ENCODE data around the gene COX4I1. TPM values are rescaled to one million over a fixed set of nuclear protein-coding genes. Genes with fewer than 3 reads are reported as not detected.

Gene COX4I1
- total RNA-seq, 1 experiment from 2014 or later, result 839 TPM

DNA sequence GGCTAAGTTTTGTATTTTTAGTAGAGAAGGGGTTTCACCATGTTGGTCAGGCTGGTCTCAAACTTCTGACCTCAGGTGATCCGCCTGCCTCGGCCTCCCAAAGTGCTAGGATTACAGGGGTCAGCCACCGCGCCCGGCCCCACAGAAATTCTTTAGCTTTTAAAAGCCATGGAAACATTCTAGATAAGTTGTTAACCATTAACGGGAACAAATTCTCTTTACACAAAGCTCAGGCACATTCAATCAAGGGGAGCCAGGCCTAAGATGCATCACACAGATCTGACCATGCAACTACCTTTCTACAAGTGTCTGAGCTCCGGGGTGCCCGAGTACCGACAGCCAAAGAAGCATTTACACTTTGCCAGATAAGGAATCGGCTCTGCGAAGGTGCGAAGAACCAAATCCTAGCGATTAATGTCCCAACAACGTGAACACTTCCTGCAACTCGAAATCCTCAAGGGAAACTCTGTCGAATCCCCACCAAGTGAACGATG lies 1.2 kb upstream of the COX4I1 start:
- ATAC-seq, result no peak
- POLR2A ChIA-PET, result no interaction called here
- Histone ChIP-seq H3K27me3 (ENCODE audit: insufficient read depth, low read length) (no peaks in the 10 kb centered on the region), H2AFZ (ENCODE audit: low read depth, low read length, poor library complexity, severe bottlenecking) (no peak overlapping the region), H3K9me2 (ENCODE audit: insufficient read depth) (no peaks in the 10 kb centered on the region), H3K9me3 (ENCODE audit: control insufficient read depth in 1 of 2, insufficient read depth in 1 of 2, low read depth in 1 of 2, low read length in 2 of 2) (no peaks in the 10 kb centered on the region), H3K36me3 (ENCODE audit: control insufficient read depth in 1 of 2, insufficient read depth in 2 of 2, low read length in 2 of 2) (peaks cover 36 to 60% of the 10 kb centered on the region in 2 experiments), H3K4me1 (ENCODE audit: control insufficient read depth in 1 of 2, insufficient read depth in 2 of 2, low read length in 2 of 2) (peaks cover 11 to 22% of the 10 kb centered on the region in 2 experiments; a peak in 3 of 4 replicates), H3K4me2 (ENCODE audit: low read length) (peak overlapping the region; percentile 75), H4K20me1 (ENCODE audit: insufficient read depth) (peaks cover 12% of the 10 kb centered on the region; the same call in 1 of the 2 replicates), H3K4me3 (replicated peaks in 1 of 2; ENCODE audit: low read depth in 1 of 2, low read length in 2 of 2) (peak overlapping the region; percentile 92 to 93), H3K9ac (ENCODE audit: low read length) (peak overlapping the region; percentile 89), H3K27ac (ENCODE audit: low read depth, low read length) (peak overlapping the region; percentile 90), H3K79me2 (ENCODE audit: insufficient read depth, low read length) (peaks cover 100% of the 10 kb centered on the region)
- TF ChIP-seq POLR2AphosphoS5 (IDR thresholded peaks at IDR 0.05; ENCODE audit: low read depth, low read length) (no peak), SRF (IDR thresholded peaks at IDR 0.05; ENCODE audit: low read depth) (no peak), EZH2 (IDR thresholded peaks at IDR 0.05) (no peak), YY1 (IDR thresholded peaks at IDR 0.05; ENCODE audit: extremely low read depth, insufficient replicate concordance, low read depth, low read length) (no peak), EZH2phosphoT487 (IDR thresholded peaks at IDR 0.05; ENCODE audit: borderline replicate concordance) (no peak), POLR2A (IDR thresholded peaks at IDR 0.05; ENCODE audit: borderline replicate concordance, extremely low read depth, insufficient read depth, insufficient read length) (no peak), SP1 (IDR thresholded peaks at IDR 0.05; ENCODE audit: low read depth) (no peak), CEBPB (IDR thresholded peaks at IDR 0.05; ENCODE audit: low read depth) (no peak), SIN3A (IDR thresholded peaks at IDR 0.05; ENCODE audit: low read depth) (no peak), TCF7L2 (IDR thresholded peaks at IDR 0.05; ENCODE audit: borderline replicate concordance, extremely low read depth, insufficient read depth, insufficient read length) (no peak), EGR1 (IDR thresholded peaks at IDR 0.05; ENCODE audit: low read depth) (no peak), CBX3 (IDR thresholded peaks at IDR 0.05; ENCODE audit: low read depth) (no peak), ZFX (IDR thresholded peaks at IDR 0.05) (no peak), RAD21 (IDR thresholded peaks at IDR 0.05; ENCODE audit: low read depth) (no peak), JUND (IDR thresholded peaks at IDR 0.05) (no peak), REST (IDR thresholded peaks at IDR 0.05; ENCODE audit: low read depth) (no peak), ELF1 (IDR thresholded peaks at IDR 0.05; ENCODE audit: borderline replicate concordance, low read depth) (no peak), ZNF274 (IDR thresholded peaks at IDR 0.05; ENCODE audit: low read depth, low read length) (no peak)
- TF ChIP-seq, protein P1, sequence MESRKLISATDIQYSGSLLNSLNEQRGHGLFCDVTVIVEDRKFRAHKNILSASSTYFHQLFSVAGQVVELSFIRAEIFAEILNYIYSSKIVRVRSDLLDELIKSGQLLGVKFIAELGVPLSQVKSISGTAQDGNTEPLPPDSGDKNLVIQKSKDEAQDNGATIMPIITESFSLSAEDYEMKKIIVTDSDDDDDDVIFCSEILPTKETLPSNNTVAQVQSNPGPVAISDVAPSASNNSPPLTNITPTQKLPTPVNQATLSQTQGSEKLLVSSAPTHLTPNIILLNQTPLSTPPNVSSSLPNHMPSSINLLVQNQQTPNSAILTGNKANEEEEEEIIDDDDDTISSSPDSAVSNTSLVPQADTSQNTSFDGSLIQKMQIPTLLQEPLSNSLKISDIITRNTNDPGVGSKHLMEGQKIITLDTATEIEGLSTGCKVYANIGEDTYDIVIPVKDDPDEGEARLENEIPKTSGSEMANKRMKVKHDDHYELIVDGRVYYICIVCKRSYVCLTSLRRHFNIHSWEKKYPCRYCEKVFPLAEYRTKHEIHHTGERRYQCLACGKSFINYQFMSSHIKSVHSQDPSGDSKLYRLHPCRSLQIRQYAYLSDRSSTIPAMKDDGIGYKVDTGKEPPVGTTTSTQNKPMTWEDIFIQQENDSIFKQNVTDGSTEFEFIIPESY (IDR thresholded peaks at IDR 0.05; ENCODE audit: extremely low read depth, insufficient replicate concordance, low read length), result no peak
- TF ChIP-seq, protein P2, sequence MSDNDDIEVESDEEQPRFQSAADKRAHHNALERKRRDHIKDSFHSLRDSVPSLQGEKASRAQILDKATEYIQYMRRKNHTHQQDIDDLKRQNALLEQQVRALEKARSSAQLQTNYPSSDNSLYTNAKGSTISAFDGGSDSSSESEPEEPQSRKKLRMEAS (IDR thresholded peaks at IDR 0.05), result no peak
- CTCF ChIA-PET, result no interaction called here
- RAD21 ChIA-PET (ENCODE audit: low non-redundant PET in 1 of 2, low total read pairs in 2 of 2, uncharacterized antibody in 2 of 2, unreplicated experiment in 2 of 2), result no interaction called here
- intact Hi-C loops (cut with micrococcal nuclease), result no loop called here
- DNase-seq (ENCODE audit: low read depth, low spot score), result no peak
- BruUV-seq (replicated peaks), result no TSS peak

Data from HCT116 (cell line).